Chondrocyte (in vitro differentiated cells): ENCODE measurements around the gene ALPK3. TPM values are rescaled to one million over a fixed set of nuclear protein-coding genes. Genes with fewer than 3 reads are reported as not detected.

Experiments used
- DNase-seq: peaks from one replicate; pipeline ENCODE4 v3.0.0; 2021; ENCODE audit warnings: mixed read lengths, low spot score
- H3K27ac Mint-ChIP-seq: one replicate; pipeline ENCODE4 v1.8.0; 2021; ENCODE audit warnings: mild to moderate bottlenecking, moderate library complexity, mixed read lengths; ENCODE audit not compliant: unreplicated experiment
- H3K27me3 Mint-ChIP-seq: 2 replicates; pipeline ENCODE4 v1.8.0; 2021; ENCODE audit warnings: low read depth, mixed read lengths
- H3K36me3 Mint-ChIP-seq: 2 replicates; pipeline ENCODE4 v1.8.0; 2021; ENCODE audit warnings: low read depth, mixed read lengths
- H3K4me1 Mint-ChIP-seq: 2 replicates; pipeline ENCODE4 v1.8.0; 2021; ENCODE audit warnings: low read depth, mild to moderate bottlenecking, mixed read lengths
- H3K4me3 Mint-ChIP-seq: one replicate; pipeline ENCODE4 v1.8.0; 2021; ENCODE audit warnings: mild to moderate bottlenecking, moderate library complexity, mixed read lengths; ENCODE audit not compliant: unreplicated experiment
- H3K9me3 Mint-ChIP-seq: 2 replicates; pipeline ENCODE4 v1.8.0; 2021; ENCODE audit warnings: low read depth, mixed read lengths
- CTCF ChIP-seq: fragments of 200-600 bp; sonication (generic); IDR thresholded peaks from 2 replicates; pipeline ENCODE4 v1.5.0; 2021; ENCODE audit warnings: antibody characterized with exemption, mild to moderate bottlenecking, moderate library complexity
- total RNA-seq: library from RNA; stranded (reverse); gene quantifications from 3 replicates; pipeline ENCODE4 v1.2.1, GENCODE V29; 2021

The ALPK3 gene
- total RNA-seq, 1 donor from 2014 or later = 6.4 TPM

GRCh38 chr15:84832448-84833040 is 15.4 kb downstream of the ALPK3 start:
- H3K4me3 Mint-ChIP-seq = no peak overlapping the region
- peaks cover 8% of the 10 kb centered on the region for H3K4me1 Mint-ChIP-seq
- H3K27ac Mint-ChIP-seq = no peak overlapping the region
- peaks cover 9% of the 10 kb centered on the region for H3K36me3 Mint-ChIP-seq
- no peak for DNase-seq
- TF ChIP-seq CTCF = no peak
- H3K27me3 Mint-ChIP-seq = no peaks in the 10 kb centered on the region
- no peaks in the 10 kb centered on the region for H3K9me3 Mint-ChIP-seq

- no peak for TF ChIP-seq CTCF
- Mint-ChIP-seq H3K36me3 (peaks cover 9% of the 10 kb centered on the region), H3K27ac (no peak overlapping the region), H3K4me3 (no peak overlapping the region), H3K4me1 (peaks cover under 1% of the 10 kb centered on the region), H3K9me3 (no peaks in the 10 kb centered on the region), H3K27me3 (no peaks in the 10 kb centered on the region)
- DNase-seq = no peak
These were observed 16.5 kb downstream of the ALPK3 start for GRCh38 chr15:84833447-84834228.

DNA sequence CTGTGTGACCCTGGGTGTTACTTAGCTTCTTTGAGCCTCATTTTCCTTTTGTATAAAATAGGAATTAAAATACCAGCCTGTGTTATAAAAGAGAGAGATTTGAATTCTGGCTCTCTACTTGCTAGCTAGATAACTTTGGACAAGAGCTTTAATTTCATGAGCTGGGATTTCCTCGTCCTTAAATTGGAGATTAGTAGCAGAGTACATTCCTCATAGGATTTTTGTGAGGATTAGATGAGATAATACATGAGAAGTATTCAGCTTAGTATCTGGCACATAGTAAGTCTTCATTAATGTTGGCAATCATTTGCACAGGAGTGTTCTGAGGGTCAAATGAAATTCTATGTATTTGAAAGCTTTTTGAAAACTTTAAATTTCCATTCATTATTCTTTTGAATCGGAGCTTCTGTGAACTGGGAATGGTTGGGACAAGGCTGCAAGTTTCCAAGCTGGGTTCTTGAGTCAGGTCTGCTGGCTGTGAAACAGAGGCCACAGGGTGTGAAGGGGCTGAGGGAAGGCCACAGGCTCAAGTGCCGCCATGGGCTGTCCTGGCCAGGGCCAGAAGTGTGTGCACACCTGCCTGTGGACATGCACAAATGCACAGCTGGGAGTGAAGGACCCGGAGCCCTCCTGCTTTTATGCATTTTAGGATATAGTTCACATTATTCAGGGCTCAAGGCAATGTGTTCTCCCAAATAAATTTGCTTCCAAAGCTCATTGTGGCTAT is 17.2 kb downstream of the ALPK3 start:
- H3K4me1 Mint-ChIP-seq = peaks cover 6% of the 10 kb centered on the region
- no peak for DNase-seq
- H3K27ac Mint-ChIP-seq = no peak overlapping the region
- H3K9me3 Mint-ChIP-seq = no peaks in the 10 kb centered on the region
- no peaks in the 10 kb centered on the region for H3K27me3 Mint-ChIP-seq
- TF ChIP-seq CTCF = no peak
- peaks cover 9% of the 10 kb centered on the region for H3K36me3 Mint-ChIP-seq
- no peak overlapping the region for H3K4me3 Mint-ChIP-seq

DNA sequence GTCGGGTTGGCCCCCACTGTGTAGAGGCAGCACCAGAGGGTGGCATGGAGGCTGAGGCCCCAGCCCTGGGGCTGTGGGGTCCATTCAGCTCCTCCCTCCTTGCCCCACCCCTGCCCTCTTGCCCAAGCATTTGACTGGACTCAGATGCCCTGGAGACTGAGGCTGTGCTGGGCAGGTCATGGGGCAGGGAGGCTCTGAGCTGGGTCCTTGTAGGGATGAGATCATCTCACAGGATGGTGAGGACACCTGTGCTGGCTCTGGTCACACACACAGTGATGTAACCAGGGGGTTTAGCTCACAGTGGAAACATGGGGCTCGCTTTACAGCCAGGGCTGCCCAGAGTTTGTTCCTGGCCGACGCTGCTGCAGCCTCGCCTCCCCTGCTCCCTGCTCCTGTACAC is 17.8 kb downstream of the ALPK3 start:
- Mint-ChIP-seq H3K36me3 (peaks cover 9% of the 10 kb centered on the region), H3K27ac (no peak overlapping the region), H3K4me3 (no peak overlapping the region), H3K4me1 (peaks cover 10% of the 10 kb centered on the region), H3K9me3 (no peaks in the 10 kb centered on the region), H3K27me3 (no peaks in the 10 kb centered on the region)
- no peak for TF ChIP-seq CTCF
- no peak for DNase-seq

DNA sequence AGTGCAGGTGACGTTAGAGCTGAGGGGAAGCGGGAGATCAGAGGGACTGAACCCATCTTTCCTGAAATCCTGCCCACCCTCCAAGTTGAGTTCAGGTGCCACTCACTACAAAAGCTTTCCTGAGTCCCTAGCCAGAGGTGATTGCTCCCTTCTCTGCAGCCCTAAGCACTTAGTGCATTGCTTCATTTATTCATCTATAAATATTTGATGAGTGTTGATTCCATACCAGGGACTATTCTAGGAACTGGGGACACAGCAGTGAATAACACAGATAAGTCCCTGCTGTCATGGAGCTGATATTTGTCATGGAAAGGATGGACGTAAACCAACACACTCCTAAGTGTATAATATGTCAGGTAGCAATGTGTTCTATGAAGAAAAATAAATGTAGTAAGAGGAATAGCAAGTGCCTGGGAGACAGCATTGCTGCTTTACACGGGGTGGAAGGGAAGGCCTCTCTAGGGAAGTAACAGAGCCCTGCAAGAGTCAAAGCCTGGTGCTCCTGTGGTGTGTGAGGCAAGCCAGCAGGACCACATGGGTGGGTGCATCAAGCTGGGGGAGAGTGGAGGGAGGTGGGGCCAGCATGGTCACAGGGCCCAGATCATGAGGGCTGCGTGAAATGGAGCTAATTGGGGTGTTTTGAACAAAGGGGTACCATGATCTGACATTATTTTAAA is 18.6 kb downstream of the ALPK3 start:
- Mint-ChIP-seq H3K9me3 (no peaks in the 10 kb centered on the region), H3K4me3 (no peak overlapping the region), H3K36me3 (peaks cover 9% of the 10 kb centered on the region), H3K27me3 (no peaks in the 10 kb centered on the region), H3K4me1 (peaks cover 17% of the 10 kb centered on the region), H3K27ac (no peak overlapping the region)
- TF ChIP-seq CTCF = no peak
- no peak for DNase-seq
